Neural cell (in vitro differentiated cells): ENCODE results near the gene HRH4.

ENCODE experiments used
- CTCF ChIP-seq: fragments of 450-650 bp; IDR thresholded peaks from 2 replicates; pipeline ENCODE4 v1.5.1; 2014; ENCODE audit warnings: antibody characterized with exemption, mild to moderate bottlenecking, moderate library complexity; ENCODE audit not compliant: poor library complexity, severe bottlenecking
- EP300 ChIP-seq: fragments of 450-650 bp; conservative IDR thresholded peaks from 2 replicates; pipeline ENCODE4 v1.6.1; 2014; ENCODE audit warnings: antibody characterized with exemption, mild to moderate bottlenecking, moderate library complexity; ENCODE audit not compliant: poor library complexity, severe bottlenecking
- POLR2AphosphoS5 ChIP-seq: IDR thresholded peaks from 2 replicates; pipeline ENCODE4 v1.6.1; 2012
- RAD21 ChIP-seq: fragments of 450-650 bp; conservative IDR thresholded peaks from 2 replicates; pipeline ENCODE4 v1.6.1; 2014; ENCODE audit warnings: antibody characterized with exemption, mild to moderate bottlenecking, moderate library complexity
- TF ChIP-seq, protein P1 (sequence below): IDR thresholded peaks from 2 replicates; pipeline ENCODE4 v1.6.1; 2012; ENCODE audit warnings: borderline replicate concordance

DNA sequence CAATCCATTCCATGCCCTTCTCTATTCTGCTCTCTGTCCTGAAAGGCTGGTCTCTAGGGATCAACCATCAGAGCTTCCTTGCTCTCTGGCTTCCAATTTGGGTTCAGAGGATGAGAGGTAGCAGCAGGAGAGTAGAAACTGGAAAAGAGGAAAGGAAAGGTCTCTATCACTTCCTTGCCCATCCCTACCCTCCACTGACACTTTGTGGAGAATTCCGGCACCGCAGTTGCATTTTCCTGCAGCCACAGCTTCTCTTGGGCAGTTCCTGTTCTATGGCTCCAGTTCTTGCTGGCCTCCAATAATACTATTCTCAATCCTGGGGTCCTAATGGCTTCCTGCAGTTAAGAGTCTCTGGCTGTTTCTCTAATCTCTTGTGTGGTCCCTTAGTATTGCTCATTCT, 47.3 kb upstream of the HRH4 start:
- TF ChIP-seq CTCF: no peak
- no peak for TF ChIP-seq EP300
- TF ChIP-seq POLR2AphosphoS5: no peak
- TF ChIP-seq, protein P1, sequence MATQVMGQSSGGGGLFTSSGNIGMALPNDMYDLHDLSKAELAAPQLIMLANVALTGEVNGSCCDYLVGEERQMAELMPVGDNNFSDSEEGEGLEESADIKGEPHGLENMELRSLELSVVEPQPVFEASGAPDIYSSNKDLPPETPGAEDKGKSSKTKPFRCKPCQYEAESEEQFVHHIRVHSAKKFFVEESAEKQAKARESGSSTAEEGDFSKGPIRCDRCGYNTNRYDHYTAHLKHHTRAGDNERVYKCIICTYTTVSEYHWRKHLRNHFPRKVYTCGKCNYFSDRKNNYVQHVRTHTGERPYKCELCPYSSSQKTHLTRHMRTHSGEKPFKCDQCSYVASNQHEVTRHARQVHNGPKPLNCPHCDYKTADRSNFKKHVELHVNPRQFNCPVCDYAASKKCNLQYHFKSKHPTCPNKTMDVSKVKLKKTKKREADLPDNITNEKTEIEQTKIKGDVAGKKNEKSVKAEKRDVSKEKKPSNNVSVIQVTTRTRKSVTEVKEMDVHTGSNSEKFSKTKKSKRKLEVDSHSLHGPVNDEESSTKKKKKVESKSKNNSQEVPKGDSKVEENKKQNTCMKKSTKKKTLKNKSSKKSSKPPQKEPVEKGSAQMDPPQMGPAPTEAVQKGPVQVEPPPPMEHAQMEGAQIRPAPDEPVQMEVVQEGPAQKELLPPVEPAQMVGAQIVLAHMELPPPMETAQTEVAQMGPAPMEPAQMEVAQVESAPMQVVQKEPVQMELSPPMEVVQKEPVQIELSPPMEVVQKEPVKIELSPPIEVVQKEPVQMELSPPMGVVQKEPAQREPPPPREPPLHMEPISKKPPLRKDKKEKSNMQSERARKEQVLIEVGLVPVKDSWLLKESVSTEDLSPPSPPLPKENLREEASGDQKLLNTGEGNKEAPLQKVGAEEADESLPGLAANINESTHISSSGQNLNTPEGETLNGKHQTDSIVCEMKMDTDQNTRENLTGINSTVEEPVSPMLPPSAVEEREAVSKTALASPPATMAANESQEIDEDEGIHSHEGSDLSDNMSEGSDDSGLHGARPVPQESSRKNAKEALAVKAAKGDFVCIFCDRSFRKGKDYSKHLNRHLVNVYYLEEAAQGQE: no peak
- TF ChIP-seq RAD21: no peak
